Measurements from ENCODE around the gene BLACAT1.
"Not testable (repeated sequence)": the region's sequence is repeated elsewhere in the genome, so short reads cannot be mapped to it uniquely, and the experiment has no call there.

Gene BLACAT1

DNA sequence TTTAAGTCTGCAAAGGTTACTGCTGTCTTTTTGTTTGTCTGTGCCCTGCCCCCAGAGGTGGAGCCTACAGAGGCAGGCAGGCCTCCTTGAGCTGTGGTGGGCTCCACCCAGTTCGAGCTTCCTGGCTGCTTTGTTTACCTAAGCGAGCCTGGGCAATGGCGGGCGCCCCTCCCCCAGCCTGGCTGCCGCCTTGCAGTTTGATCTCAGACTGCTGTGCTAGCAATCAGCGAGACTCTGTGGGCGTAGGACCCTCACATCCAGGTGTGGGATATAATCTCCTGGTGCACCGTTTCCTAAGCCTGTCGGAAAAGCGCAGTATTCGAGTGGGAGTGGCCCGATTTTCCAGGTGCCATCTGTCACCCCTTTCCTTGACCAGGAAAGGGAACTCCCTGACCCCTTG, 49.6 kb downstream of the BLACAT1 start:
- DNase-seq: not testable (repeated sequence)

All from SW 1271 (cell line).